ENCODE data around the gene MYBPH.

Gene MYBPH, protein sequence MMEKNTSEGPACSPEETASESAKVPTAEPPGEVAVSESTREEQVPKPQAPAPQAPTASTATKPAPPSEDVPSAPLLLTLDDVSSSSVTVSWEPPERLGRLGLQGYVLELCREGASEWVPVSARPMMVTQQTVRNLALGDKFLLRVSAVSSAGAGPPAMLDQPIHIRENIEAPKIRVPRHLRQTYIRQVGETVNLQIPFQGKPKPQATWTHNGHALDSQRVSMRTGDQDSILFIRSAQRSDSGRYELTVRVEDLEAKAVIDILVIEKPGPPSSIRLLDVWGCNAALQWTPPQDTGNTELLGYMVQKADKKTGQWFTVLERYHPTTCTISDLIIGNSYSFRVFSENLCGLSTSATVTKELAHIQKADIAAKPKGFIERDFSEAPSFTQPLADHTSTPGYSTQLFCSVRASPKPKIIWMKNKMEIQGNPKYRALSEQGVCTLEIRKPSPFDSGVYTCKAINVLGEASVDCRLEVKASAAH

DNA sequence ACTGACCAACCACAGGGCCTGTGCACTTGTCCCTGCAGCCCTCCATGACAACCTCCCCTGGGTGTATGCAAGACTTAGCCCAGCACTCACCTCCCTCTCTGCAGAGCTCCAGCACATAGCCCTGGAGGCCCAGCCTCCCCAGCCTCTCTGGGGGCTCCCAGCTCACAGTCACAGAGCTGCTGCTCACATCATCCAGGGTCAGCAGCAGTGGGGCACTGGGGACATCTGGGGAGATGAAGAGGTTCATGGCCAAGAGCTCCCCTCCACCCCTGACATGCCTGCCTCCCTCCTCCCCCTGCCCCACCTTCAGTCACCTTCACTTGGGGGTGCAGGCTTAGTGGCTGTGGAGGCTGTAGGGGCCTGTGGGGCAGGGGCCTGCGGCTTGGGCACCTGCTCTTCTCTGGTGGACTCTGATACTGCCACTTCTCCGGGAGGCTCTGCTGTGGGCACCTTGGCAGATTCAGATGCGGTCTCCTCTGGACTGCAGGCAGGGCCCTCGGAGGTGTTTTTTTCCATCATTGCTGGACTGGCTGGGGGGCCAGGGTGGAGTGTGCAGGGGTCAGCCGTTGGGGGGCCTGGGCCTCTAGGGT, at the start of gene MYBPH:
Gene MYBPH (minus strand): TSS at position 590 of the 590 bp plus-strand sequence. CDS start 71 bp downstream, at position 519.
- DNase-seq (ENCODE audit: low read depth), result no peak

DNA sequence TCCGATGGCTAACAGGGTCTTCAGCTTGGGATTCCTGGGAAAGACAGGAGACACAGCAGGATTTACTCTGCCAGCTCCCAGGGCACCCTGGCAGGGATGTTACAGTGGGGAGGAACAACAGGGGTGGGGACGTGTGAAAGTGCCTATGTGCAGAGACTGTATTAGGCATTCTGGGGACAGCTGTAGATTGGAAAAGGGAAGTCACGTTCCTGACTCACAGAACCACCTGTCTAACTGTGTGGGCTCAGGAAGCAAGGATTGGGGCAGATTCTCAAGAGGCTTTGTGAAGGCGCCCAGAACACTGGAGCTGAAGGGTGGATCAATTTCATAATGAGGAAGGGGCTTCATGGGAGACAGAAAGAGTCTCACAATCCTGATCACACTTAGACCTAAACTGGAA, 49.4 kb upstream of the MYBPH start:
- DNase-seq (ENCODE audit: low read depth), result no peak

DNA sequence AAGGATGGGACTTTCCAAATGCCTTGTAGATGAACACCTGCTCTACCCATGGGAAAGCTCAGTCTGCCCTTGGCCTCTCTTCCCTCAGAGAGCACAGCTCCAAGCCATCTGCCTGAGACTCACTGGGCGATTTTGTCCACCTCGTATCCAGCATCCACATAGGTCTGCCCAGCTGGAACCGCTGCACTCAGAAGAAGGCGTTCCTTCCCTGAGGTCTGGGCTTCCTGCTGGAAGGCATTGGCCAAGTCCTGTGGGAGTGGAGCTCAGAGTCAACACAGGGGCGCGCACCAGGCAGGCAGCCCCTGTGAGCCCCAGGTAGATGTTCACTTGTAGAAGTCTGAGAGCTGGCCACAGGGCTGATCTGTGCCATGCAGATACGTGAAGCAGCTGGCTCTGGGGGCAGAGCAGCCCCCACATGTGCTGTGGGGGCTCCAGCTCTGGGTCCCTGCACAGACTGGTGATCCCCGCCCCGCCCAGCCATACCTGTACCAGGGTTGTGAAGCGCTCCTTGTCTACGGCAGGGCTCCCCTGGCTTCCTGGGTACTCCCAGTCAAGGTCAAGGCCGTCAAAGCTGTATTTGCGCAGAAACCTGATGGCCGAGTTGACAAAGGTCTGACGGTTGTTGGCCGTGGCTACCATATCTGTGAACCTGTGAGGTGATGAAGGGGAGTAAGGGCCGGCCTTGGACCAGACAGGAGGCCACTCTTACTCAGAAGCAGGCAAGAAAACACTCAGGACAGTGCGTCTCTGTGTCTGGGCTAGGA, 47.6 kb upstream of the MYBPH start:
- no peak for DNase-seq (ENCODE audit: low read depth)

DNA sequence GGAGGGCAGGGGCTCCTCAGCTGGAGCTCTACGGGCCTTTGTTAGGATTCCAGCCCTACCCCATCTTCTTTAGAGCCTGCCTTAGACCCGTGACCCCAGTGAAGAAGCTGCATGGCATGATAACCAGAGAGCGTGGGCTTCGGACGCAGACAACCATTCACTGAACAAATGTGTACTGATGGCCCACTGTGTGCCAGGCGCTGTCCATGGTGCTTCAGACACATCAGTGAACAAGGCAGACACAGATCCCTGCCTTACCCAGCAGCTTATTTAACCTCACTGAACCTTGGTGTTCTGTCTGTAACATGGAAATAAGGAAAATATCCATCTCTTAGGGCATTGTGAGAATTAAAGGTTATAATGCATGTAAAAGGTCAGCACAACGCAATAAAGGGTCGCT, 44.3 kb upstream of the MYBPH start:
- no peak for DNase-seq (ENCODE audit: low read depth)

DNA sequence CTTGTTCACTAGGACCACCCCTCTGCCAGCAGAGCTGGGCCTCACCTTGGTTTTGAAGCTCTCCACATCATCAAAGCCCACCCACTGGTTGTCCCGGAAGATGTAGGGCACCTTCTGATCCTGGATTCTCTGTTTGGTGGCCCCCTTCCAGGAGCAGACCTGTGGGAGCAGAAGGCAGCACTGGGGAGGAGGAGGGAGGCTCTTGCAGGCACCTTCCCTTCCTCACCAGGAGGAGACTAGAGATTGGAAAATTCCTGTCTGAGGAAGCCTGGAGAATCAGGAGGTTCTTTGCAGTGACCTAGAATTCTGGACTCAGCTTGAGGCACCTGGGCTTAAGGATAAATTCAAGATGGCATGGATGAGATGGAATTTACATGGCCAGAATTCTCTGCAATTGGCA, 43.5 kb upstream of the MYBPH start:
- no peak for DNase-seq (ENCODE audit: low read depth)

DNA sequence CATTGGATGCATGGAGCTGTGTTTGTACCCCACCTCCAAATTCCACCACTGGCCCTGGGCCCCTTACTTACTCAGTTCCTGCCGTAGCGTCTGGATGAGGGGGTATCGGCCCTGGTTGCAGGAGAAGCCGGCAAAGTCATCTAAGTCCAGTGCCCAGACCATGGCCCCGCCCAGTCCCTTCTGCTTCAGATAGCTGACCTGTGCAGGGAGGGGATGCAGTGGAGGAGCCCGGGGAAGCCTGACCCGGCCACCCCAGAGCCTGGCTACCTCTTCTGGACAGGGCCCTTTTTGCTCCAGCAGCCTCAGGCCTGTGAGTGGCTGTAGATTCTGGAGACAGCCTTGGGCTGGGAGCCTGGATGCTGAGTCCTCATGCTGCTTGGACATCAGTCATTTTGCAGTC, 42.0 kb upstream of the MYBPH start:
- DNase-seq (ENCODE audit: low read depth), result no peak

DNA sequence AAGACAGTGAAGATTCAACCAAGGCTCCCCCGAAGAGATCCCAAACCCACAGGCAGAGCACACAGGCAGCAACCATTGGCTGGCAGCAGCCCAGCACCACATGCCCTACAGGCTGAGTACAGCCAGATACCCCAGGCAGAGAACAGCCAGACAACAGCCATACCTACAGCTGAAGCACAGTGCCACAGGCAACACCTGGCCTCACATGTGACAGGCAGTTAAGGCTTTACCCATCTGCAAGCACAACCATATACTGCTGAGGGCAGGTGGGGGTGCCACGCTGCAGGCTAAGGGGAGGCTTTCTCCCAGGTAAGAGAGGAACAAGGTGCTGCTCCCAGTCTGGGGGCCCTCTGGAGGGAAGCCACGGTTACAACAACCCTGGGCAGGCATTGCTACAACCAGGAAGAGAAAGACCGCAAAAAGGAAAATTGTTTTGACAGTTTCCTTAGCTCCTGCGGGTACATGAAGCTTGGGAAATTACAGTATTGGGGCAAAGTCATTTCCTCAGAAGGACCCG, 41.6 kb upstream of the MYBPH start:
- DNase-seq (ENCODE audit: low read depth), result no peak

DNA sequence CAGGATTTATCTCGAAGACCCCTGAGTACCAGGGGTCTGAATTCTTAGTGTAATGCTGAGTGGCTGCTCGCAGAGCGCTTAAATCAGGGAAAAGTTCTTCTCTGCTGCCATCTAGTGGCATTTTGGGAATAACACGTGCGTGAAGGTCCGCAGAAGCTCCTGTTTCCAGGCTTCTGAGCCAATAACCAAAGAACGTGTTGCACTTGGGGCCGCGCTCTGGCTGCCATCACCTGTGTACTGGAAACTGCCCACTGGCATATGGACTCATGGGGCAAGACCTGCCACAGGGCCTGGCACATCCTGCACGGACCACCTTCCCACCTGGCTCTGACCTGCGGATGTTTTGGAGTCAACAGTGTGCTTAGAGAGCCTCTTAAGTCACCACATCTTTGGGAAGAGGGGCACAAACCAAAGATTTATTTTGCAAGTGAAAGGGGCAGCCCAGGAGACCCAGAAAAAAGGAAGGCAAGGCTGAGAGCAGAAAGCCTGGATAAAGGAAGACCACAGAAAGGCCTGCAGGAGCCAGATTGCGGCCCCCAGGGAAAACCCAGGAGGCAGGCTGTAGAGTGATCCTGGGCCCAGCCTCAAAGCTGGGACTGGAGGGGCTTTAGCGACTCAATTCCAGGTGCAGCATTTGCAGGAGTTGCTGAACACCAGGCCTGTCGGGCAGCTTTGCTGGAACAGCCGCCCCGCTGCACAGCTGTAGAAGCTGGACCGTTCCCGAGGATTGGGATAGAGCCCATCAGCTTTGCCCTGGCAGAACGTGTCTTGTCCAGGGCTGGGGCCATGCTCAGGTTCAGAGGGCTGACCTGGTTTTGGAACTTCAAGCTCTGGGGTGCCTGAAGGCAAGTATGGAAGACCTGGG, 40.9 kb upstream of the MYBPH start:
- peak; percentile 41 for DNase-seq (ENCODE audit: low read depth)

DNA sequence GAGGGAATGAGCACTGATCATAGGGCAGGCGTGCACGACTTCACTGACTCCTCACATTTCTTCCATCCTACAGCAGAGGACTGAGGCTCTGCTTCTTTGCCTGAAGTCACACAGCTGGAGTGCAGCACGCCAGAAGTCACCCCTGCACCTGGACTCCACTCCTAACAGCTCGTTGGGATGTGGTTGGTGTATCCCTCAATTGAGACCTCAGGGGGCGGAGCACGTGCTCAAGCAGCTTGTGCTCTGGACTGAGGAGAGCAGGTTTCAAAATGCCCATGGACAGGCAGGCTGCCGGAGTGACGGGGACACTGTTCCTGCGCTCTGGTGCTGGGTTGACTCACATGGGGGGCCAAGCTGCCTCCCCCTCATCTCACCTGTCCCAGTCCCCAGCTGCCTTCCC, 39.9 kb upstream of the MYBPH start:
- no peak for DNase-seq (ENCODE audit: low read depth)

DNA sequence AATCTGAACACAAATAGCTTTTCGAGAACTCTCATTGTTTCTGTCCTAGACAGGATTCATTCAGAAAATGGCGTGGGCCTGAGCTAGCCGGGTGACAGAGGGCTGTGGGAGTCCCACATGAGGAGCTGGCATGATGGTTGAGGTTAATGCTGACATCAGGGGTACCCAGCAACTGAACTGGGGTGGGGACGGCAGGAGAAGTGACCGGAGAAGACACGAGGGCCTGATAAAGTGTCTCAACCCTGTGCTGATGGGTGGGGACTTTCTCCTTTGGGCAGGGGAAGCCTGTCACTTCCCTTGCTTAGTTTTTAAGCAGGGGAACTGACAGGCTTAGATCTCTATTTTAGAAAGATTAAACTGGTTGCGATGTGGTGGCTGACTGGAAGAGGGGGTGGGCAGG, 39.2 kb upstream of the MYBPH start:
- DNase-seq (ENCODE audit: low read depth), result no peak

DNA sequence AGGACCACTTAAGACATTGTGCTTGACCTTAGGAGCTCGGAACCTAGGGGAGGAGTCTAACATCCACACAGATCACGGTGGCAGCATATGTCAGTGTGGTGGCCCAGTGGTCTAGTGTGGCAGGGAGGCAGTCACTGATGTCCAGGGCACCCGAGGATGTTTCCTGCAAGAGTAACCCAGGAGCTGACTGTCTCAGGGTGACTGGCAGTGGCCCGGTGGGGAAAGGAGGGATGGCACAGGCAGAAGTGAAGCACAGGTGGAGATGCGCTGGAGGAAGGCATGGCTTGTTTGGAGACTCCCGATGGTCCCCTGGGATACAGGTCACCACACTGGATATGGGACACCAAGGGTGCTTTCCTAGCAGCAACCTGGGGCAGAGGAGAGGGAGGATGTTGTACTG, 37.5 kb upstream of the MYBPH start:
- DNase-seq (ENCODE audit: low read depth), result no peak

DNA sequence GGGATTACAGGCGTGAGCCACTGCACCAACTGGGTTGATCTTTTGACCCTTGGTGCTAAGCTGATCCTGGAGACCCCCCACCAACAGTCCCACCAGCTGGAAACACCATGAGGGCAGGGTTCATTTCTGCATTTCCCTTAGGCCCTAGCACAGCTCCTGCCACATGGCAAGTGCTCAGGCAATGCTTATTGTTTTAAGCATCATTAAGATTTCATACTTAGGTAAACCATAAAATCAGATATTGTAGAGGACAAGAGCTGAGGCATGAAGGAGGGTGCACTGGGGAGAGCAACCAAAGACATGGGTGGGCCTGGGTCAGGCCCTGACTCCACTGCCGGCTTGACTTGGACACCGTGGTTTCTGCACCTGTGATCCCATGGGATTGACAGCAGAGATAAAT, 36.2 kb upstream of the MYBPH start:
- DNase-seq (ENCODE audit: low read depth), result no peak

DNA sequence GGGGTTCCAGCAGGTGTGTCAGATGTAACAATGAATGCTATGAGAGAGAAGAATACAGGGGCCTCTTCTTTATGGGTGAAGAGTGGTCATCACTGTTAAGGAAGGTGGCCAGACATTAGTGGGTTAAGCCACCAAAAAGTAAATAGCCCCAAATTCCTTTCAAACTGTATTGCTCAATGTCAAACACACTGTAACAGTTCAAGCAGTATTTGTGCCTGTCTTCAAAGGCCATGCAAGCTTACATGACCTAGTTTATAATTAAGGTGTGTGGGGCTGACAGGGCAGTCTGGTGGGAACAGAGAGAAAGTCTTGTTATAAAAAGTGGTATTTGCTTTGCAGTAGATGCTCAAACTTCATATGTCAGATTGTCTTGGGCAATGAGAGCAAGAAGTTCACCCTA, 35.4 kb upstream of the MYBPH start:
- DNase-seq (ENCODE audit: low read depth), result no peak

DNA sequence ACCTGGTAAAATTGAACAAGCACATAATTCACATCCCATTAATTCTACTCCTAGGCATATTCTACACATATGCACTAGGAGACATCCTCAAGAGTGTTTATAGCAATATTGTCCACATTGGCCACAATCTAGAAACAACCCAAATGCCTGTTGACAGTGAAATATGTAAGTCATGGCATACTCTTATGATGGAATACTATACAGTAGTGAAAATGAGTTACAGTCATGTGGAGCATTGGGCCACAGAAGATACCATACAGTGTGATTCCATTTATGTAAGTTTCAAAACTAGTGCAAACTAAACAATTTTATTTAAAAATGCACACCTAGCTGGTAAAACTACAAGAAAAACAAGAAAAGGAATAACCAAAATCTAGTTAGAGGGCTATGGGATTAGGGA, 34.7 kb upstream of the MYBPH start:
- no peak for DNase-seq (ENCODE audit: low read depth)

DNA sequence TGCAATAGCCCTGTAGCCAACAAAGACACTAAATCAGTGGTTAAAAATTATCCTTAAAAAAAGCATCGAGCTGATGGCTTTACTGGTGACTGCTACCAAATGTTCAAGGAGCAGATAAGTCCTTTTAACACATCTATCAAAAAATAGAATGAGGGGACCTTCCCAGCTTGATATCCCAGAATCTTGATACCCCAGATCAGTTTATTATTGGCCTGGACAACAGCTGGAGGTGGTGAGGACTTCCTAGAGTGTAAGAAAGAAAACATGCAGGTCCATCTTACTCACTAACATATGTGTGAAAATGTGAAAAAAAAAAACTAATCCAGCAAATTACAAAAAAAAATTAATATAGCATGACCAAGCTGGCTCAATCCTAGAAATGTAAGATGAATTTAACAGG, 32.6 kb upstream of the MYBPH start:
- no peak for DNase-seq (ENCODE audit: low read depth)

DNA sequence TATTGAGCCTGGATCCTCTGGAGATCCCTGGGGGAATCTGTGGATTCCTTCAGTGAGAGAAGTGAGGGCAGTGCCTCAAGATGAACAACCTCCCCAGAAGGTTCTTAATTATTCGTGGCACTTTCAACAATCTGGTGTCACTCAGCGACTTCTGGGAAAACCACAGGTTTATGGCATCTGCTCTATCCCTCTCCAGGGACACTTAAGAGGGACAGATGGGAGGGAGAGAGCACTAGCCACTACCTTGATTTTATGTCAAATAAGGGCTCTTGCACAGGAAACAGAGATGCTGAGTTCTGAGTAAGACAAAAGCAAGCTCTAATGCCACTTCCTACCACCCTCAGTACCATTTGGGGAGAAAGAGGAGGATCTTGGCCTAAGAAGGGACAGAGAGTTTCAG, 32.1 kb upstream of the MYBPH start:
- DNase-seq (ENCODE audit: low read depth), result no peak

DNA sequence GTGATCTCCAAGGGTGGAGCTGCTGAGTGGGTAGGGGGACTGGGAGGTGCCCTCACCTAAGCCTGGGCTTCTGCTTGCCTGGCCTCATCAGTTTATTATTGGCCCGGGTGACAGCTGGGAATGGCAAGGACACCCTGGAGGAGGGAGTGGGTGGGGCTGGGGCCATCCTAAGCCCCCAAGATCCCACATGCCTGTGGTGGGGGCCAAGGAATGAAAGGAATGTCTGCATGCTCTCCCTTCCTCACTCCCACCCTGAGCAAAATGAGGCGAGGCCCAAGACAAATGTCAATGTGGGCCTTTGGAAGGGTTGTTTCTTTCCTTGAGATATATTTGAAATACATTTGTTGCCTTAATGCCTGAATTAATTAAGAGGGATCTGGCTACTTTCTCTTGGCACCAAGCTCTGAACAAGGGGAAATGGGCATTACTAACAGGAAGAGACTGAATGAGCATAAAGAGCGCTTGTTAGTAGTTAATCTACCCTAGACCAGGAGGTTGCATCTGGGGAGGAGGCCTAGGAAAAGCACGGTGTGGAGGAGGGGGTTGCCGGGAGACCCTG, 30.6 kb upstream of the MYBPH start:
- DNase-seq (ENCODE audit: low read depth), result no peak

DNA sequence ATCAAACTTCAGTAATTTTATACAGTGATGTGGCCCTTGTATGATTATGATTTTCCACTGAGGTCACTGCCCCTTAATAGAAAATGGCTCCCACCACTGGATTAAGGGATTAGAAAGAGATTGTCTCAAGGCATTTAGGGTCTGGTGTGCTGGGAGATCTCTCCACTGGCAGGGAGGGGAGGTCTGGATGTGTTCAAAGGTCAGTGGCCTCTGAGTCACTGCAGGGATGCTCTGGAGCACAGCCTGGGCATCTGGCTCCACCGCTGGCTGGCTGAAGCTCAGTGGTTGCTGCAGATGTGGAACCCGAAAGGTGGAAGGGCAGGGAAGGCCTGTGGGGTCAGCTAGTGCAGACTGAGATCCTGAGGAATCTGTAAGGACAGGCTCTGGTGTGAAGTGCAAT, 29.1 kb upstream of the MYBPH start:
- DNase-seq (ENCODE audit: low read depth), result no peak

DNA sequence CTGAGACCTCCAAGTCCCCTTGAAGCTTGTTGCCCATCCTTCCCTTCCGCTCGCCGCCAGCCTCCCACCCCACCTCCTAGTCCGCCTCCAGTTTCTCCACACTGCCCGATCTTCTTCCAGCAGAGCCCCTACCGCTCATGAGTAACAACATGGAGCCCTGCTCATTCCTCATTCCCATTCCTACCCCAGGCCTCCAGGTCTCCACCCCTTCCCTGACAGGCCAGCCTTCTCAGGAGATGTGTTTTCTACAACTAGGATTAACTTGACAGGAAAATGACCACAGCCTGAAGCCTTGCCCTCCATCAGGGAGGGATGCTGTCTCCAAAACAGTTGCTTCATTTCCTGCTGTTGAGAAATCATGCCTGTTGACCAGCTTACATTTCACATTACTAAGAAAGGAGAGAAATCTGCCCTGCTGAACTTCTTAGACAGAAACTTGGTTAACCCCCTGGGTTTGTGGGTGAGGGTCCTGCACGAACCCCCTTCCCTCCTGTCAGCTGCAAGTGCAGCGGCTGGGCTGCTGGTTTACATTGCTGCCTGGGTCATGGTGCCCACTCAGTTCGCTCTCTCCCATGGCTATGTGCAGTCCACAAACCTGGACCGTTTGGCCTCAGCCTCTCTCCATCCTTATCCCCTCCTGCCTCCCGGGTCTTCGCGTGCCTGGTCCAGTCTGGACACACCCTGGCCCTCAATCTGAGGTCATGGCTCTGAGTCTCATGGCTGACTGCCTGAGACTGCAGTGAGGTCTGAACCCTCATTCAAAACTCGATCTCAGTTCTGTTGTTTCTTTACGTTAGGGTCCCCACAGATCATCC, 27.0 kb upstream of the MYBPH start:
- DNase-seq (ENCODE audit: low read depth), result peak; percentile 47

DNA sequence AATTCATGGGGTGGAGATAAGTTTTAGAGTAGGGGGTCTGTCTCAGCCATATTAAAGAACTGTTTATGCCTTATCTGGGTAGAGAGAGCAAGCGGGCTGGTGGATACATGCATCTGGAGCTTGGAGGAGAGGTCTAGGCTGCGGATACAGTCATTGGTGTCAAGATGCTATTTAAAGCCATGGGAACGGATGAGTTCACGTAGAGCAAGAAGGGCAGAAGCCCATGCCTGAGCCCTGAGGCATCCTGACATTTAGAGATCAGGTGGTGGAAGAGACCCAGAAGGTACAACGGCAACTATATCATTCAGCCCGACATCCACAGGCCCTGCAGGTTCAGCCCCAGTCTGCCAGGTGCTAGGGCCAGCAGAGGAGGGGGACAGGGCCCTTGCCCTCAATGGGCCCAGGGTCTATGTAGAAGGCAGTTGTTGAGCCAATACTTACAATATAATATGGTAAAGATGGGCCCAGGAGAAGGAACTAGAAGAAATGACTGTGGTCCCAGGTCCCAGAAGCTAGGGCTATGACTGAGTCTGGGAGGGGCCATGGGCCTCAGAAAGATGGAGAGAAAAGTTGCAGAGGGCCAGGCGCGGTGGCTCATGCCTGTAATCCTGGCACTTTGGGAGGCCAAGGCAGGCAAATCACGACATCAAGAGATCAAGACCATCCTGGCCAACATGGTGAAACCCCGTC, 26.0 kb upstream of the MYBPH start:
- no peak for DNase-seq (ENCODE audit: low read depth)
